NT2/D1 (cell line): Measurements from ENCODE around the gene MEF2B.
"Not testable (repeated sequence)": the region's sequence is repeated elsewhere in the genome, so short reads cannot be mapped to it uniquely, and the experiment has no call there.

Experiments
- DNase-seq: peaks from one replicate; pipeline ENCODE4 v3.0.0-alpha.2; 2011; ENCODE audit warnings: low read depth, low spot score
- H3K27me3 ChIP-seq: 2 replicates; pipeline ENCODE4 v1.6.0; 2011; ENCODE audit warnings: mild to moderate bottlenecking; ENCODE audit not compliant: insufficient read length, insufficient read depth
- H3K36me3 ChIP-seq: 2 replicates; pipeline ENCODE4 v1.6.1; 2011; ENCODE audit warnings: mild to moderate bottlenecking, low read length, mixed read lengths; ENCODE audit not compliant: insufficient read depth, insufficient read length
- H3K4me1 ChIP-seq: 2 replicates; pipeline ENCODE4 v1.5.1; 2011; ENCODE audit not compliant: insufficient read depth, insufficient read length
- H3K4me3 ChIP-seq: 2 replicates; pipeline ENCODE4 v1.5.1; 2011; ENCODE audit warnings: low read depth; ENCODE audit not compliant: insufficient read length
- H3K9ac ChIP-seq: 2 replicates; pipeline ENCODE4 v1.6.0; 2011; ENCODE audit warnings: low read depth; ENCODE audit not compliant: insufficient read length
- H3K9me3 ChIP-seq: 2 replicates; pipeline ENCODE4 v1.5.1; 2011; ENCODE audit warnings: mild to moderate bottlenecking, low read length; ENCODE audit not compliant: insufficient read depth
- SUZ12 ChIP-seq: IDR thresholded peaks from 2 replicates; pipeline ENCODE4 v1.6.1; 2011; ENCODE audit not compliant: insufficient read length, insufficient read depth; ENCODE audit errors: extremely low read depth
- YY1 ChIP-seq: IDR thresholded peaks from 2 replicates; pipeline ENCODE4 v1.6.1; 2011; ENCODE audit not compliant: insufficient read length, insufficient read depth
- ZNF274 ChIP-seq: IDR thresholded peaks from 2 replicates; pipeline ENCODE4 v1.6.1; 2011; ENCODE audit warnings: mild to moderate bottlenecking, low read depth, low read length

Gene MEF2B

DNA sequence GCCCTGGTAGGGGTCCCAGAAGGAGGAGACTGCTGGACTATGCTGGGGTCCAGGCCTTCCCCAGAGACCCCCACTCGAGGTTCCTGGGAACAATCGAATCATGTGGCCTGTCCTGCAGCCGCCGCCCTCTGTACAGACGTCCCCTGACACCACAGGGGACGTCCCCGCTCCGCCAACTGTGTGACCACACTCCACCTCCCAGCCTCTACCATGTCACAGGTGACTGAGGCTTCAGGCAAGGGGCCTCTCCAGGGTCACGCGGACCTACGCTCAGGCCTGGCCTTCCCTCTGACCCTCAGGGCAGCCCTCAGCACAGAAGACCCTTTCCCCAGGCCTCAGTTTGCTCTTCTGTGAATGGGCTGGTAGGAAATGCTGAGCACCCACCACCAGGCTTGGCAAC lies 18.6 kb downstream of the MEF2B start:
- Histone ChIP-seq H3K9ac (no peak overlapping the region), H3K4me1 (peaks cover 8% of the 10 kb centered on the region), H3K27me3 (peaks cover 43% of the 10 kb centered on the region), H3K36me3 (no peaks in the 10 kb centered on the region), H3K4me3 (no peak overlapping the region), H3K9me3 (peaks cover 7% of the 10 kb centered on the region)
- no peak for TF ChIP-seq YY1
- TF ChIP-seq ZNF274: no peak
- TF ChIP-seq SUZ12: no peak
- no peak for DNase-seq

DNA sequence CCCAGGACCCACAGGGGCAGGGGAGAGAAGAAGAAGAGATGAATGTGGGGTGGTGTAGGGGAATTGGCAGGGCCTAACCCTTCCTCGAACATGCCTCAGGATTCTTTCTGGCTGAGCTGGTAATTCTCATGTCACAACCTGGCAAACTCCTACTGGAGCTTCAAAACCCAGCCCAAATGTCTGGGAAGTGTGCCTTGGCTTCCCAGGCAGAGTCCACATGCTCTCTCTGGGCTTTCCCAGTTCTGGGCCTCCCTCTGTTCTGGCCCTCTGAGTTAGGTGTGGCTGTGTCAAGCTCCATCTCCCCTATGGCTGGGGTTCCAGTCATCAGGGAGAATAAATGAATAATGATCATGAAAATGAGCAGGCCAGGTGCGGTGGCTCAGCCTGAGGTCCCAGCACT lies 20.6 kb downstream of the MEF2B start:
- no peak overlapping the region for H3K4me3 ChIP-seq
- H3K27me3 ChIP-seq: peaks cover 25% of the 10 kb centered on the region
- H3K9me3 ChIP-seq: no peaks in the 10 kb centered on the region
- DNase-seq: no peak
- no peak for TF ChIP-seq YY1
- no peak for TF ChIP-seq SUZ12
- no peak for TF ChIP-seq ZNF274
- no peaks in the 10 kb centered on the region for H3K36me3 ChIP-seq
- peaks cover 10% of the 10 kb centered on the region for H3K4me1 ChIP-seq
- no peak overlapping the region for H3K9ac ChIP-seq

- H3K9me3 ChIP-seq, H3K36me3 ChIP-seq, DNase-seq, H3K9ac ChIP-seq, H3K4me3 ChIP-seq: not testable (repeated sequence)
- peaks cover 10% of the 10 kb centered on the region for H3K4me1 ChIP-seq
- peaks cover 25% of the 10 kb centered on the region for H3K27me3 ChIP-seq
These were observed 21.6 kb downstream of the MEF2B start for GRCh38 chr19:19148504-19148903.

DNA sequence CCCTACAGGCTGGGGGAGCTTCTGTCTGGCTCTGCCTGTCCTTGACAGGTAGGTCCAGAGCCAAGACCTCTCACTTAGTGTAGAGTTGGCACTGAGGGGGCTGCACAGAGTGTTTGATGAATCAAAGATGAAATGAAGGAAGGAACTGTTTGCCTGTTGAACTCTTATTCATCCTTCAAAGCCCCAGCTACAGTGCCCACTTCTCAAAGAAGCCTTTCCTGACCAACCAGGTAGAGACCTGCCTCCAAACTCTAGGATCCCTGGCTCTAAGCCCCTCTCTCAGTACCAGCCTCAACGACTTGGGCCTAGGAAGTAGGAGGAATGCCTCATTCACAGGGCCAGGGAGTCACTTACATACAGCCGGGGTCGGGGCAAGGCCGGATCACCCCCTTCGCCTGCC lies 22.7 kb downstream of the MEF2B start:
- Histone ChIP-seq H3K9me3 (no peaks in the 10 kb centered on the region), H3K36me3 (no peaks in the 10 kb centered on the region), H3K9ac (no peak overlapping the region), H3K4me1 (peaks cover 10% of the 10 kb centered on the region), H3K4me3 (no peak overlapping the region), H3K27me3 (peaks cover 17% of the 10 kb centered on the region)
- DNase-seq: no peak
- TF ChIP-seq SUZ12: no peak
- no peak for TF ChIP-seq ZNF274
- no peak for TF ChIP-seq YY1

- TF ChIP-seq SUZ12 (no peak), ZNF274 (no peak), YY1 (no peak)
- Histone ChIP-seq H3K4me1 (peaks cover 10% of the 10 kb centered on the region), H3K9me3 (no peaks in the 10 kb centered on the region), H3K4me3 (no peak overlapping the region), H3K27me3 (peaks cover 21% of the 10 kb centered on the region), H3K36me3 (no peaks in the 10 kb centered on the region), H3K9ac (peak overlapping the region; percentile 32)
- no peak for DNase-seq
These were observed 23.2 kb downstream of the MEF2B start for GRCh38 chr19:19146865-19147264.

DNA sequence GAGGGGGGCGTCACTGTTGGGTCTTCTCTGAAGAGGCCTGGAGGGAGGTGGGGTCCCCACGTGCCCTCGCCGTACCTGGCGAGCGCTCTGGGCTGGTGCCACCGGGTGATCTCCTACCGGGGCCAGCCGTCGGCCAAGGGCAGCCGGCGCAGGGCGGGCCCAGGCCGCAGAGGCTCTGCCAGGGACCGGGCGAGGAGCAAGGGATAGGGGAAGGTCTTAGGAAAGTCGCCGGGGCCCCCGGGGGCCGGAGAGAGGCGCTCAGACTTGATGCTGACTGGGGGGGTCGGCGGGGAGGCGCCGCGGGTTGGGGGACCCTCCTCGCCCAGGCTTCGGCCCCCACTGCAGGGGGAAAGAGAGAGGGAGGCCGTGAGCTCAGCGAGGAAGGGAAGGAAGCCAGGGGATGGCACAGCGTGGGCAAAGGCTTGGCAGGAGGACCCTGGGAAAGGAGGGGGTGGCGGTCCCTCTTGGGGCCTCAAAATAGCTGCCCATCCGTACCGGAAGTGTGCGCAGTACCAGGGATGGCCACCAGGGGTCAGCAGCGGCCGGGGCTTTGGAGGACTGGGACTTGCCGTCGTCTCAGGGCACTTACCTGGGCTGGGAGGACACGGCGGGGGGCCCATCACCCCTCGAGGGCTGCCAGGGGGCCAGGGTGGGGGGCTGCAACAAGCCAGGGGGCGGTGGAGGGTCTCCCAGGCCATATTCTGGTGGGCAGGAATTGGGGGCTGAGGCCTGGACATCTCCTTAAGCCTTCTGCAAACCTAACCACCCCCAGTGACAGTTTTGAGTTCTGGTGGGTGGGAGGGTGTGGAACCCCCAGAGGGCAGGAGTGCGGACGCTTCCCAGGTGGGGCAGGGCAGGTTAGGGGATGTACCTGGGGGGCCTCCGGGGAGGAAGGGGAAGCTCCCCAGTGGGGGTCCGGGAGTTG lies 24.1 kb downstream of the MEF2B start:
- H3K4me3 ChIP-seq: no peak overlapping the region
- no peaks in the 10 kb centered on the region for H3K36me3 ChIP-seq
- peaks cover 8% of the 10 kb centered on the region for H3K4me1 ChIP-seq
- H3K9me3 ChIP-seq: no peaks in the 10 kb centered on the region
- peaks cover 19% of the 10 kb centered on the region for H3K27me3 ChIP-seq
- TF ChIP-seq SUZ12 (no peak), YY1 (no peak), ZNF274 (no peak)
- peak; percentile 50 for DNase-seq
- peak overlapping the region; percentile 42 for H3K9ac ChIP-seq

DNA sequence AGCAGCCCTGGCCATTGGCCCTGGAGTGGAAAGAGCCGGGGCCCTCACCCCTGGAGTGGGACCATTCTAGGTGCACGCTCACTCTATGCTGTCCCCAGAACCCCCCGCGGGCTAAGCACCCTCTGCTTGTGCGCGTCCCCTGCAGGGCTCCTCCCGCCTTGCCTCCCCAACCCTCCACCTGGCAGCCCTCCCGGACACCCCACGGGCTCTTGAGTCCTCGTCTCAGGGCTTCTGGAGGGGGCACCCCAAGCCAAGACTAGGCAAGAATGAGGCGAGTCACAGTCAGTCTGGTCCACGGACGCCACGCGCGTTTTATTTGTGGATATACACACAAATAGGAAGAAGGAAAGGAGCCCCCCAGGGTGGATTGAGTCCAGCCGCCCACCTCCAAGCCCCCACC lies 24.8 kb downstream of the MEF2B start:
- H3K4me1 ChIP-seq: peaks cover 5% of the 10 kb centered on the region
- no peaks in the 10 kb centered on the region for H3K36me3 ChIP-seq
- H3K4me3 ChIP-seq: no peak overlapping the region
- H3K27me3 ChIP-seq: peaks cover 26% of the 10 kb centered on the region
- H3K9me3 ChIP-seq: no peaks in the 10 kb centered on the region
- no peak for DNase-seq
- H3K9ac ChIP-seq: no peak overlapping the region
- TF ChIP-seq SUZ12 (no peak), YY1 (no peak), ZNF274 (no peak)

DNA sequence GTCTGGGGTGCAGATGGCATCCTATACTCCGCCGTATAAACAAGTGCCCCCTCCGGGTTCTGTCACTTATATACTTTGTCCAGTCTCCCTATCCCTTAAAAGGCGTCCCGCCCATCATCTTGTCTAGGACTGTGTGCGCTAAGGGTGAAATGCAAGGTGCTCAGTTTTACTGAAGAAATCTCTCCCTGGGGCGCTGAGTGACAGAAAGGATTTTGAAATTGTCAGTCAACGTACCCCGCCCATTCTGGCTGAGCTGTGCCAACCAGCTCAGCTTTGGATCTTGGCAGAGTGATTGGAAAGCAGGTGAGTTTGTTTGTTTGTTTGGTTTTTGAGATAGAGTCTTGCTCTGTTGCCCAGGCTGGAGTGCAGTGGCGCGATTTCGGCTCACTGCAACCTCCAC lies 27.7 kb downstream of the MEF2B start:
- TF ChIP-seq ZNF274: no peak
- no peak for TF ChIP-seq YY1
- TF ChIP-seq SUZ12: no peak
- no peak for DNase-seq
- Histone ChIP-seq H3K4me1 (peaks cover 5% of the 10 kb centered on the region), H3K9me3 (no peaks in the 10 kb centered on the region), H3K4me3 (no peak overlapping the region), H3K27me3 (peaks cover 23% of the 10 kb centered on the region), H3K36me3 (no peaks in the 10 kb centered on the region), H3K9ac (no peak overlapping the region)
